Measurements from ENCODE around the gene PTPN12. TPM values are rescaled to one million over a fixed set of nuclear protein-coding genes. Genes with fewer than 3 reads are reported as not detected.
"Not testable (repeated sequence)": the region's sequence is repeated elsewhere in the genome, so short reads cannot be mapped to it uniquely, and the experiment has no call there.

PTPN12 gene
- total RNA-seq (2014; rRNA removed; shearing (Covaris generic)), result 37.9 and 58.4 TPM in 2 replicates

- peak; percentile 88 for DNase-seq (ENCODE audit: low read depth)
These were observed at the start of gene PTPN12 for GRCh38 chr7:77537136-77537777. Gene PTPN12 (plus strand): TSS chr7:77537295. CDS start chr7:77537547, 252 bp downstream.

- DNase-seq (ENCODE audit: low read depth), result no peak
These were observed 48.1 kb upstream of the PTPN12 start for GRCh38 chr7:77488986-77489385.

- DNase-seq (ENCODE audit: low read depth), result no peak
These were observed 40.0 kb upstream of the PTPN12 start for GRCh38 chr7:77497079-77497478.

- DNase-seq (ENCODE audit: low read depth), result no peak
These were observed 38.3 kb upstream of the PTPN12 start for GRCh38 chr7:77498659-77499379.

- DNase-seq (ENCODE audit: low read depth), result no peak
These were observed 35.9 kb upstream of the PTPN12 start for GRCh38 chr7:77501192-77501515.

- no peak for DNase-seq (ENCODE audit: low read depth)
These were observed 32.1 kb upstream of the PTPN12 start for GRCh38 chr7:77504951-77505350.

GRCh38 chr7:77506899-77507298, 30.2 kb upstream of the PTPN12 start:
- no peak for DNase-seq (ENCODE audit: low read depth)

GRCh38 chr7:77513002-77513670, 24.0 kb upstream of the PTPN12 start:
- not testable (repeated sequence) for DNase-seq (ENCODE audit: low read depth)

GRCh38 chr7:77516085-77516484, 21.0 kb upstream of the PTPN12 start:
- DNase-seq (ENCODE audit: low read depth), result no peak

GRCh38 chr7:77520261-77520660, 16.8 kb upstream of the PTPN12 start:
- no peak for DNase-seq (ENCODE audit: low read depth)

GRCh38 chr7:77521537-77521936, 15.6 kb upstream of the PTPN12 start:
- not testable (repeated sequence) for DNase-seq (ENCODE audit: low read depth)

GRCh38 chr7:77524731-77525130, 12.4 kb upstream of the PTPN12 start:
- no peak for DNase-seq (ENCODE audit: low read depth)

- DNase-seq (ENCODE audit: low read depth), result no peak
These were observed 11.9 kb upstream of the PTPN12 start for GRCh38 chr7:77525231-77525630.

GRCh38 chr7:77528368-77528767, 8.7 kb upstream of the PTPN12 start:
- DNase-seq (ENCODE audit: low read depth), result no peak

GRCh38 chr7:77529279-77529678, 7.8 kb upstream of the PTPN12 start:
- DNase-seq (ENCODE audit: low read depth), result no peak

- DNase-seq (ENCODE audit: low read depth), result no peak
These were observed 6.1 kb upstream of the PTPN12 start for GRCh38 chr7:77531038-77531437.

GRCh38 chr7:77532247-77532646, 4.8 kb upstream of the PTPN12 start:
- no peak for DNase-seq (ENCODE audit: low read depth)

- DNase-seq (ENCODE audit: low read depth), result not testable (repeated sequence)
These were observed 4.4 kb upstream of the PTPN12 start for GRCh38 chr7:77532732-77533131.

GRCh38 chr7:77534046-77534445, 3.0 kb upstream of the PTPN12 start:
- DNase-seq (ENCODE audit: low read depth), result not testable (repeated sequence)

GRCh38 chr7:77536017-77536412, 1.1 kb upstream of the PTPN12 start:
- DNase-seq (ENCODE audit: low read depth), result no peak

GRCh38 chr7:77536413-77537135, 521 bp upstream of the PTPN12 start:
- peak; percentile 96 for DNase-seq (ENCODE audit: low read depth)

GRCh38 chr7:77537778-77538280, 734 bp downstream of the PTPN12 start:
- DNase-seq (ENCODE audit: low read depth), result no peak

Measured in RPMI7951 (cell line).